Neural crest cell (in vitro differentiated cells): Measurements from ENCODE around the gene TP73. TPM values are rescaled to one million over a fixed set of nuclear protein-coding genes. Genes with fewer than 3 reads are reported as not detected.
A peak's percentile ranks its signal among the peaks of the same experiment; 100 is the strongest.

Source experiments
- DNase-seq: peaks from one replicate; pipeline ENCODE4 v3.0.0; 2021; ENCODE audit warnings: low read depth, mixed read lengths, low spot score
- H3K27ac Mint-ChIP-seq: one replicate; pipeline ENCODE4 v1.8.0; 2021; ENCODE audit warnings: mild to moderate bottlenecking, mixed read lengths; ENCODE audit not compliant: unreplicated experiment
- H3K27me3 Mint-ChIP-seq: 2 replicates; pipeline ENCODE4 v1.8.0; 2021; ENCODE audit warnings: low read depth, mild to moderate bottlenecking, mixed read lengths
- H3K36me3 Mint-ChIP-seq: 2 replicates; pipeline ENCODE4 v1.8.0; 2021; ENCODE audit warnings: low read depth, mild to moderate bottlenecking, mixed read lengths
- H3K4me1 Mint-ChIP-seq: 2 replicates; pipeline ENCODE4 v1.8.0; 2021; ENCODE audit warnings: mixed read lengths
- H3K4me3 Mint-ChIP-seq: one replicate; pipeline ENCODE4 v1.8.0; 2021; ENCODE audit warnings: mild to moderate bottlenecking, mixed read lengths
- H3K9me3 Mint-ChIP-seq: 2 replicates; pipeline ENCODE4 v1.8.0; 2021; ENCODE audit warnings: mixed read lengths
- CTCF ChIP-seq: fragments of 200-600 bp; sonication (generic); conservative IDR thresholded peaks from 2 replicates; pipeline ENCODE4 v1.5.0; 2021; ENCODE audit warnings: antibody characterized with exemption, mild to moderate bottlenecking
- total RNA-seq: library from RNA; stranded (reverse); gene quantifications from 2 replicates; pipeline ENCODE4 v1.2.1, GENCODE V29; 2021

TP73 gene
- total RNA-seq, 1 donor from 2014 or later: 1.5 TPM

- H3K9me3 Mint-ChIP-seq: no peaks in the 10 kb centered on the region
These were observed 122.1 kb downstream of the TP73 start for GRCh38 chr1:3774276-3774945.

GRCh38 chr1:3774946-3775489 lies 122.7 kb downstream of the TP73 start:
- TF ChIP-seq CTCF: no peak
- DNase-seq: no peak
- Mint-ChIP-seq H3K4me3 (peak overlapping the region; percentile 76), H3K4me1 (peaks cover 11% of the 10 kb centered on the region), H3K27ac (no peak overlapping the region), H3K27me3 (no peaks in the 10 kb centered on the region), H3K9me3 (no peaks in the 10 kb centered on the region), H3K36me3 (peaks cover 4% of the 10 kb centered on the region)

More at GRCh38 chr1:3774276-3774945, 122.1 kb downstream of the TP73 start:
- H3K4me1 Mint-ChIP-seq: peaks cover 11% of the 10 kb centered on the region
- DNase-seq: no peak
- H3K27me3 Mint-ChIP-seq: no peaks in the 10 kb centered on the region
- H3K4me3 Mint-ChIP-seq: no peak overlapping the region
- H3K36me3 Mint-ChIP-seq: no peaks in the 10 kb centered on the region
- no peak for TF ChIP-seq CTCF
- H3K27ac Mint-ChIP-seq: no peak overlapping the region

- Mint-ChIP-seq H3K36me3 (peaks cover 9% of the 10 kb centered on the region), H3K9me3 (no peaks in the 10 kb centered on the region), H3K27me3 (no peaks in the 10 kb centered on the region), H3K4me1 (peaks cover 11% of the 10 kb centered on the region), H3K4me3 (peak overlapping the region; percentile 76), H3K27ac (no peak overlapping the region)
- peak; percentile 43 for TF ChIP-seq CTCF
- DNase-seq: peak; percentile 33
These were observed 123.3 kb downstream of the TP73 start for GRCh38 chr1:3775490-3776230.

- peak overlapping the region; percentile 19 for H3K27ac Mint-ChIP-seq
- TF ChIP-seq CTCF: no peak
- no peak for DNase-seq
- peaks cover 9% of the 10 kb centered on the region for H3K36me3 Mint-ChIP-seq
- no peaks in the 10 kb centered on the region for H3K27me3 Mint-ChIP-seq
- H3K4me3 Mint-ChIP-seq: peak overlapping the region; percentile 51
- peaks cover 11% of the 10 kb centered on the region for H3K4me1 Mint-ChIP-seq
- no peaks in the 10 kb centered on the region for H3K9me3 Mint-ChIP-seq
These were observed 124.1 kb downstream of the TP73 start for GRCh38 chr1:3776231-3776961.

GRCh38 chr1:3777078-3777547 lies 124.8 kb downstream of the TP73 start:
- Mint-ChIP-seq H3K9me3 (no peaks in the 10 kb centered on the region), H3K4me1 (peaks cover 11% of the 10 kb centered on the region), H3K4me3 (no peak overlapping the region), H3K36me3 (peaks cover 9% of the 10 kb centered on the region), H3K27me3 (no peaks in the 10 kb centered on the region), H3K27ac (no peak overlapping the region)
- TF ChIP-seq CTCF: no peak
- DNase-seq: no peak
